HG02885 (cell line): Measurements from ENCODE around the gene FAM9B.
"Not testable (repeated sequence)": the region's sequence is repeated elsewhere in the genome, so short reads cannot be mapped to it uniquely, and the experiment has no call there.

Experiments used
- ATAC-seq: cut with Tn5 transposase; IDR thresholded peaks from one replicate; pipeline ENCODE4 v1.9.1; 2021; ENCODE audit warnings: mild to moderate bottlenecking; ENCODE audit not compliant: unreplicated experiment, poor library complexity

Gene FAM9B

DNA sequence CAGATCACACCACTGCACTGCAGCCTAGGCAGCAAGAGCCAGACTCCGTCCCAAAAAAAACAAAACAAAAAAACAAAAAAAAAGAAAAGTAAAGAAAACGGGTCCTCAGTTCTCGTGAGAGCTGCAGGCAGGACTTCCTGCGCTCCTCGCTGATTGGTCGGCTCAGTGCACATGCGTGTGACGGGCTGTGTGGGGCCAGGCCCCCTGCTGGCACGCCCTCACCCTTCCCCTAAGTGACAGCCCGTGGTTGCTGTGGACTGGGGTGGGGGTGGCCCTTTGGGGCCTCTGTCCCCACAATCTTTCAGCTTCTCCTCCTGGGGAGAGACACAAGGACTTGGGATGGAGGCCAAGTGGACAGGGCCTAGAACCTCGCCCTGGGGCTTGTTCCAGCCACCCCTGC is at the start of gene FAM9B:
Gene FAM9B, minus strand, starts transcription at position 139 of the 400 bp plus-strand sequence. CDS start 1,141 bp downstream, outside the sequence.
- no peak for ATAC-seq

DNA sequence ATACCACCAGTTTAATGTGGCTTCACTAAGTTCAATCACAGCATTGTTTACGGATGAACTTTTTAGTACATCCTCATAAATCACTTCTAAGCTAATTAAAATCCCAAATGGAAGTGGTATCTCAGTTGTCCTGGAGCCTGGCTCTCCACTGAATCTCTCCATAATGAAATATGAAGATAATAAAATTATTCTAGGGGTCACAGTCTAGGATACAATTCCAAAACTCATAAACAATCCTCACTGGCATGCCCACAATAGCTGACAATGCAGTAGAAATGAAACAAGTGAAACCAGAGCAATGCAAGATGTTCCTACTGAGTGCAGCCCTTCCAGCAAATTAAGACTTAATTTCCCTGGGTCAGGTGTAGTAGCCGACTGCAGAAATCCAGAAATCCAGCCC is 47.3 kb upstream of the FAM9B start:
- no peak for ATAC-seq

DNA sequence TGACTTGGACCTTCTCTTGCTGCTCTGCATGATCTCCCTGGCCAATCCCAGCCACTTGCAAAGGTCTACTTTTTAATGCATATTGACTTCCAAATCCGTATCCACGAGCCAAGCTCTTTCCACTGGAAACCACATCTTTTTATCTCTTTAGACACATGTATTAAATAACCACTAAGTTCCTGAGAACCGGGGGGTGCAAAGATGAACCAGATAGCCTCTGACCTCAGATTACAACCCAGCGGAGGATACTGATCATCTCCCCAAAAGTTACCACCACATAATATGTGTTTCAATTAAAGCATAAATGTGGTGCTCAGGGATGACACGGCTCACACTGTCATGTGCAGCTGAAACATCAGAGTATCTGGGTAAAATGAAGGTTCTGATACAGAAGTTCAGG is 40.4 kb upstream of the FAM9B start:
- no peak for ATAC-seq

DNA sequence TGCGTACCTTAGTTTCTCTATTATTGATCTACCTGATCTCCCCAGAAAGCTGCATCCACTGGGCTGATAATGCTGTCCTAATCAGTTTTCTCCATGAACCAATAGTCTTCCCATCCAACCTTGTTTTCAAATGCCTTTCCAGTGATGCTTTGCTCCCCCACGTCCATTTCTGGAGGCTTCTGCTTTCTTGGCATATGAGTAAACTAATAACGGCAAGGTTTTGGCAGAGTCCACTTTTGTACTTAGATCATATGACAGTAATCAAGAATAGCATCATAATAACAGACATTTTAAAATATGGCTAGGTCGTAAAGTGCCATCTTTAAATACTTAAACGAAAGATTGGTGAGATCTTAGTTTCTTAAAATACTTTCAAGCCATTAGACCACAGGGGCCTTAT is 38.4 kb upstream of the FAM9B start:
- ATAC-seq: no peak

DNA sequence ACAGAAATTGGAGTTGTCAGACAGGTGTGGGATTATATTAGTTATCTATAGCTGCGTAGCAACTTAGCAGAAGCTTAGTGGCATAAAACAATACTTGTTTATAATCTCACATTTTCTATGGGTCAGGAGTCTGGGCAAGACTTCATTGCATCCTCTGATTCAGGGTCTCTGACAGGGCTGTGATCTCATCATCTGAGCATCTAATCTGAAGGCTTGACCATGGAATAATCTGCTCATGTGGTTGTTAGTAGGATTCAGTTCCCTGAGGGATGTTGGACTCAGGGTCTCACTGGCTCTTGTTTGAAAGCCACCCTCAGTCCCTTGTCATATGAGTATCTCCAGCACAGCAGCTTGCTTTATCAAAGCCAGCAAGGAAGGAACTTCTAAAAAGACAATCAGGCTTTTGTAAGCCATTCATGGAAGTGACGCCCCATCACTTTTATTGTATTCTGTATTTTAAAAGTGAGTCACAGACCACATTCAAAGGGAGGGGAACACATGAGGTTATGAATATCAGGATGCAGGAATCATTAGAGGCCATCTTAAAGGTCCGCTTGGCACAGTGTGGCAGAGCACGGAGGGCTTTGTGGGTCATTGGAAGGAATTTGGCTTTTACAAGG is 37.2 kb upstream of the FAM9B start:
- ATAC-seq: no peak

DNA sequence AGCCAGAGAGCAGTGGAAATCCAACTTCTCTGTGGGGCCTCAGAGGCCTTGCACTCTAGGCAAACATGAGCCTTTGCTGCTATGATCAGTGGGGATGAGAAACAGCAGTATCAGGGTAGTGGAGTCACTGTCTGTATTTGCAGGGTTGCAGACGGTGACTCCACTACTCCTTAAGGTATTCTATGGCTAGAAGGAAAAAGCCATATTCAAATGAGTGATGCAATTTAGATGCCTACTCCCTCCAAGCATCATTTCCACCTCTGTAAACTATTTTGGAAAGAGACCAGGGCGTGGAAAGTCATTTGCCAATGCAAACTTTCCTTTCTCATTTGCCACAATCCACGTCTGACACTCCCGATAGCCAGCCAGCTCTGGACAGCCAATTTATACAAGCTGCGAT is 35.6 kb upstream of the FAM9B start:
- no peak for ATAC-seq

DNA sequence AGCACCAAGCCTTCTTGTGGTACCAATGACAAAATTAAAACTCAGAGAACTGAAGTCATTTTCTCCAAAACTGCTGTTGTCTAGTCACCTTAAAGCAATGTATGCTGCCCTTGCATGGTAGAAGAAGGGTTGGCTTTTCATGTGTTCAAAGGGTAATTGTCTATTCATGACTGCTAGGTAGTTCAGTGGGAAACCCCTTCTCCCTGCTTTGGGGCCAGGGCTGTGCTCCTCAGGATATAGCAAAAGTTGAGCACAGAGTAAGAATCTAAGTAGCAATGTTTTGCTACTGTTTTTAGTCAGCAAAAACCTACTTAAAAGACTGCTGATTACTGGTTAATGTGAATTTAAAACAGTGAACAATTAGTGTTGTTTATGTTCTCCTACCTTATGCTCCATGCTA is 30.8 kb upstream of the FAM9B start:
- no peak for ATAC-seq

DNA sequence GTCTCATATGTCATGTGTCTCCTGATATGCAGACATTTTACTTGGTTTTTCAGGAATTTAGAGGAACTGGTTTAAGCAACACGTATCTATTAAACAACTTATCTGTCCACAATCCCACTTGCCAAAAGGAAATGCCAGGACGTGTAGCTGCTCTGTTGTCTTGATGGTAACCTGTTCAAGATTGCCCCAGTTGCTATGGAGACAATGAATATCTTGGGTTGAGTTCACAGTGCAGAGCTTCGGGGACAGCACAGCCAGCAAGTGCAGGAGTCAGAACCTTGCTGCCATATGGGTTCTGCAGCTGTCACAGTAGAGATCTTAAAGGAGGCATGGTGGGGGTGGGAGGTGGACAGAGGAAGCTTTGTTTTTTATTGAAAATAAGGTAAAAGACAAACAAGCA is 28.7 kb upstream of the FAM9B start:
- no peak for ATAC-seq

DNA sequence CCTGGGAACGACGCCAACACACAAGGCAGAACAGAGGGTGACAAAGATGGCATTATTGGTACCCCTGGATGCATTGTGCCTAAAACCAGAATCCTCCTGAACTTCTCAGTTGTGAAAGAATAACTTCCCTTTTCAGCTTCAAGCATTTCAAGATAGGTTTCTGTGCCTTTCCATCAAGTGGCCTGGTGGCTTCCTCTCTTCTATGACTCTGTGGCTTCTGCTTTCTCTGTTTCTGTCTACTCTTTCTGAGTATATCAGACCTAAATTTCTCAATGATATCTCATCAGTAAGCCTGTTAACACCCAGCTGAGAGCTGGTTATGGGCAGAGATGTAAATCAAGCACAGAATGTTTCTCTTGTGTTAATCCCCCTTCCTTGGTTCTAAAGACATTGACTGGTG is 21.4 kb upstream of the FAM9B start:
- no peak for ATAC-seq

DNA sequence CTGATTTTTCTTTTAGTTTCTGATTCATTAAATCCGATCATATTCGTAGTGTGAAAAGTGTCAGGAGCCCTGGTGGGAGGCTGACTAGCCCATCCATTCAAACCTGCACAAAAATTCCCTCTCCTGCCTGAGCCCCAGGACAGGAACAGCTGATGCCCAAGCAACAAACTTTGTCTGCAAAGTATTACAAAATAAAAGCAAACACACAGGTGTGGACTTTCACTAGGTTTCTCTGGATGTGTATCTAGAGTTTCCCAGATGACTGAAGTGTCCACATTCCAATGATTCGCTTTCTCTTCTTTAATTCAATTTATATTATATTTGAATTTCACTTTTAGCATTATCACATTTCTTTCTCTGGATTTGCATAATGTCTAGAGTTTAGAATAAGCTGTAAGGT is 18.2 kb upstream of the FAM9B start:
- no peak for ATAC-seq

DNA sequence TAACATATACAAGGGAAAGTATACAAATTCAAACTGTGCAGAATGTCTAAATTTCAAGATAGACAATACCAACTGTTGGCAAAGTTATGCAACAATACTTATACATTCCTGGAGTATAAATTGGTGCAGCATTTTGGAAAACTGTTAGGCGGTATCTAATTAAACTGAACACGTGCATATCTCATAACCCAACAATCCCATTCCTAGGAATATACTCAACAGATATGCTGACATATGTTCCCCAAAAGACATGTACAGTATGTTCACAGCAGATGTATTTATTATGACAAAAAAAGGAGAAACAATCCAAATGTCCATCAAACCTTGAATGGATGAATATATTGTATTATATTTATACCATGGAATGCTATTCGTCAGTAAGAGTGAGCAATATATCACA is 16.4 kb upstream of the FAM9B start:
- ATAC-seq: no peak

DNA sequence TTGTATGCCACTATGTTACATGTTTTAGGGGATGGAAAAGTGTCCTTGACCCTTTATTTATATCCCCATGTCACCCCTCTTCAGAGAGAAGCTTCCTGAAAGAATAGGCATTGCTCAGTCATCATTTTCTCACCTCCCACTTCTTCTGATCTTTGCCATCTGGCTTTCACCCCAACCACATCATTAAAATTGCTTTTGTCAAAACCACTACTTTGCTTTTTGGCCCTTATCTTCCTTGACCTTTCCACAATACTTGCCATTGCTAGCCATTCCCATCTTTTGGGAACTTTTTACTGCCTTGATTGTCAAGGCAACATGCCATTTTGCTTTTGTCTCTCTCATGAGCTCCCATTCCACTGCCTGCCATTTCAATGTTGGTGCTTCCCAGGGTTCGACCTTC is 14.9 kb upstream of the FAM9B start:
- no peak for ATAC-seq

DNA sequence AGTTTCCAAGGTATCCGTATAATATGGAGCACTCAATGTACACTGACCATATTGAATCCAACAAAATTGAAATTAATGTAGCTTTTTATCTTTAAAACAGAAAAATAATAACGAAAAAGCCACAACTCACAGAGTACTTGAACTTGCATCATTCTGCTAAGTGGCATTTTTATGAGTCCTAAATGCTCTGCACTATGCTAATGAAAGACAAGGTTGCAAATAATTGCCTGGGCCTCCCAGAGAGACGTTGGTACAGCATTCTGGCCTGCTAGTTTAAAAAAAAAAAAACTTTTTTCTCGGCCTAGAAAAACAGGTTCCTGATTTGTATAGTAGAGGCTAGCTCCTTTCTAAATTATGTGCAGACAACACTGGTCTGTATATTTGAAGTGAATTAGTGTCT is 4.3 kb upstream of the FAM9B start:
- ATAC-seq: no peak

DNA sequence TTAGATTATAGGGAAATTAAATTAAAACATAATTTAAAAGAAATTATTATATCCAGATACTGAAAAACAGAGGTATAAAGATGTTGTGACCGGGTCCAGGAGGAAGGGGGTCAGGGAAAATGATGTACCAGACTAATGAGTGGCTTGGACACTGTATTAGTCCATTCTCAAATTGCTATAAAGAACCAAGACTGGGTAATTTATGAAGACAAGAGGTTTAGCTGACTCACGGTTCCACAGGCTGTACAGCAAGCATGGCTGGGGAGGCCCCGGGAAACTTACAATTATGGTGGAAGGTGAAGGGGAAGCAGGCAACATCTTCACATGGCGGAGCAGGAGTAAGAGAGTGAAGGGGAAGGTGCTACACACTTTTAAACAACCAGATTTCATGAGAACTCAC is 3.4 kb upstream of the FAM9B start:
- ATAC-seq: no peak

DNA sequence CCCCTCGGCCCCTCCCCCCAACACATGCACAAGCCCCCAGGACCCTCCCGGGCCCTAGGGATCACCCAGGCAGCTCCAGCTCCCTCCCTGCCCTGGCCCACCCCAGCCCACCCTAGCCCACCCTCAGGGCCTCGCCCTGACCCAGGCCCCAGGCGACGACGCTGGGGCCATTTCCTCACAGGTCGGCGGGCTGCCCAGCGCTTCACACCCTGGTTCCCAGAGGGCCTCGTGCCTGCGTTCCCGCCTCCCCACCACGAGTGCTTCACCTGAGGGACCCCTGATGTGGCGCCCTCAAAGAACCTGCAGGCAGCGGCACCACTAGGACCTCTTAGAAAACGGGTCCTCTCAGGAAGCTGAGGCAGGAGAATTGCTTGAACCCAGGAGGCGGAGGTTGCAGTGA is 341 bp downstream of the FAM9B start:
- no peak for ATAC-seq

DNA sequence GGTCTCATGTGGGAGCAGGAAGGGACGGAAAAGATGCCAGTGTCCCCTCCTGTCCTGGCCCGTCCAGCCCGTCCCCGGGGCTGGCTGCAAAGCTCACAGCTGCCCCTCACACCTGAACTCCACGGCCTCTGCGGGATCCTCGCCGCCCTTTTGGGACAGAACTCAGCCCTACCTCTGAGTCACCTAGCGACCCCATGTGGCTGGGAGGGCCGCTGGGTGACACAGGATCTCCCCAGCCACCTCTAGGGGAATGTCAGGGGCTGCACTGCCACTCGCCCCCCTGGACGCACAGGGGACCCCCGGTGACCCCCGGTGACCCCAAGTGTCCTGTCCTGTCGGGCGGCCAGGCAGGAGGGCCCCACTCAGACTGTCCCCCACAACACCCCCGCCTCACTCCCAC is 748 bp downstream of the FAM9B start:
- no peak for ATAC-seq

DNA sequence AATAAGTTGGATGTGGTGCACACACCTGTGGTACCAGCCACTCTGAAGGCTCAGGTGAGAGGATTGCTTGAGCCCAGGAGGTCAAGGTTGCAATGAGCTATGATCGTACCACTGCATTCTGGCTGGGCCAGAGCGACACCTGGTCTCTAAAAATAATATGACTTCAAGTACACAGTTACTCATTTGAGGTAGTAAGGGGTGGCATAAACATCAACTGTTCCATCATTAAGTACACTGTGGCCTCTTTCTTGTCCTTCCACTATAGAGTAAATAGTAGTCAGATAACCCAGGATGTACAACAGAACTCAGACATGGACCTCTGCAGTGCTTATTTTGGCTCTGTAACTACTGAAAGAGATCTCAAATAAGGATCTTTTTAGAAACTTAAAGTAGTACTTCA is 10.6 kb downstream of the FAM9B start:
- ATAC-seq: no peak

DNA sequence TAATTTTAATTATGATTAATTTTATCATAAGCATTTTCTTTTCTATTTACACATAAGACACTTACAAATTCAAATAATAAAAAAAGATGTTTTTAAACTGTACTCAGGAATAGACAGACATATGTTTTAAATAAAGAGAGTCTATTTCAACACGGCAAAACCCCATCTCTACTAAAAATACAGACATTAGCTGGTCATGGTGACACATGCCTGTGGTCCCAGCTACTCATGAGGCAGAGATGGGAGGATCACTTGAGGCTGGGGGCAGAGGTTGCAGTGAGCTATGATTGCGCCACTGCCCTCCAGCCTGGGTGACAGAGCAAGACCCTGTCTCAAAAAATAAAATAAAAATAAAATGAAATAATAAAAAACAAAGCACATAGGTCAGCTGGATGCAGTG is 14.8 kb downstream of the FAM9B start:
- no peak for ATAC-seq

DNA sequence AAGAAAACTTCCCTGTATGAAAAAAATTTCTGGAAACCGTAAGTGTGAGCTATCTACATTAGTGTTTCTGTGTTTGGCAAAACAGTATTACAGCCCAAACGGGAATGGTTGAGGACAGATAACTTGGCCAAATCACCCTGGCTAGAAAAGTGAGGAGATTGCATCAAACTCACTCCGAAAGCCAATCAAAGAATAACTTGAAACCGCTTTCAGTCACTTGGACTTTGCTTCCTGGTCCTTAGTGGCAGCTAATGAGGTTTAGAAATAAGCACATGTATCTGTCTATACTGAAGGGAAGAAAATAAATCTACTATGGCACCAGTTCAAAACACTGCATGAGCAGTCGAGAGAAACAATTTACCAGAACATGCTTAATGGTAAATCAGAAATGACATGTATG is 15.6 kb downstream of the FAM9B start:
- not testable (repeated sequence) for ATAC-seq

DNA sequence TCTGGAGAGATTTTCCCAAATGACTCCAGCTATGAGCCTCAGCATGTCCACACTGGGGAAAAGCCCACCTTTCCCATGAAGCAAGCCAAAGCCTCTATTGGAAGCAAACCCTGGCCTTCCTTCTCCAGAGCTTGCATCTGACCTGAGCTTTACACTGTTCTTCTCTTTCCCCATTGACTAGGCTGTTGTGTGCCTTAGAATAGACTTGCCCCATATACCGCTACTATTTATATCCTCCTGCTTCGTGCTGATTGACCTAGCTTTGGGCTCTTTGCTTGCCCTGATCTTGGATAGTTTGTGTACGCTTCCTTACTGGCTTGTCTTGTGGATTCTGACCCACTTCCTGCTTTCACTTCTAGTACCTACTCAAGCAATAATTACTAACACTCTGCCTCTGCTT is 30.9 kb downstream of the FAM9B start:
- no peak for ATAC-seq

DNA sequence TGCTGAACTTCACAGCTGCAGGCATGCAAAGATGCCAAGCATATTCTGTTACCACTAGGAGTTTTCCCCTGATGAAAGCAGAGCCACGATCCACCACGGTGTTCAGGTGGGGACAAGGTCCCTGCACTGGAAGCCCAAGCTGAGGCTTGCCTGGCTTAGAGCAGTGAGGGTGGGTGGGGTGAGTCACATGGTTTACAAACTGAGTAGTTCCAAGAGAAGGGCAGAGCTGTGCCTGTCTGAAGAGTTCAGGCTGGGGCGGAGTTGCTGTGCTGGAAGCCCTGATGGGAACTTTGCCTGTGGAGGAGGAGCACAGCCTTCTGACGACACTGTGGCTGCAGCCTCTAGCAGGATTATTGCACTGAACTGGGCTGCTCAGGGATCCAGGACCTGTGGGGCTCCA is 45.5 kb downstream of the FAM9B start:
- no peak for ATAC-seq

DNA sequence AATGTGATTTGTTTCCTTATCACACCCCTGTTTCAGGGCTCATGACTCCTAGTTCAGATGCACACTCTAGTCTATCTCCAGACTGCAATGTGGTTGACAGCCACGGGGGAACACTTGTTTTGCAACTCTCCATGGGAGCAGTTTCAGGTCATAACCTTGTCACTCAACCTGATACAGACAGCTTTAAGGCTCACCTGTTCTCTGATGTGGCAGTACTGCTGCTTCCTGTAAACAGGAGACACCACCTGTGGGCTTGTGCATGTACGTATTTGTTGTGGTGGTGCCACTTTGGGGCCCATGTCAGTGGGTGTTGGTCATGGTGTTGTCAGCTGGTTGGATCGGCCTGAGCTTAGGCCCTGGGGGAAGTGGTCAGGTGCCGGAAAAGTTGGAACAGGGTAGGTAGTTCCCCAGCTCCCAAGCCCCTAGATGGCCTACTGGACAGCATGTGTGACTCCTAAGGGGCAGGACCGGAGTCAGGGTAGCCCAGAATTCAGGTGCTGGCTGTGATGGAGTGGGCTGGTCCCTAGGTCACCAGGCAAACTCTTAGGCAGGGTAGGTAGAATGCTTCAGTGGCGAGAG is 46.2 kb downstream of the FAM9B start:
- no peak for ATAC-seq

DNA sequence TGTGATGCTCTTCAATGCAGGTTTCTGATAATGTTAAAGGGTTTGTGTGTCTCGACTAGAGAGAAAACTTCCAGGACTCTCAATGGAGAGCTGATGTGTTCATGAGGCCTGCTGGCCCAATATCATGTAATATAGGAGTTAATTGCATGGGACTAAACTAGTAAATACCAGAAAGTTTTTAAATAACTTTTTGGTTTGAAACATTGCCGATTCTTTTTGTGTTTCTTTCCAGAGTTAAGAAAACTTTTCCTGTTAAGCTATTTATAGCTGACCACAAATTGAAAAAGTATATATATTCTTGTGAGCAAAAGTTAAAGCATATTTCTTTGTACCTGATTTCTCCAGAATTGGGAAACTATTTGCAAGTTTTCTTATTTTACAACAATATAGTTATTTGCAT is 49.7 kb downstream of the FAM9B start:
- ATAC-seq: no peak
